ENCODE data around the gene CDC14B.
A peak's percentile ranks its signal among the peaks of the same experiment; 100 is the strongest.
"Not testable (repeated sequence)": the region's sequence is repeated elsewhere in the genome, so short reads cannot be mapped to it uniquely, and the experiment has no call there.

The CDC14B gene

GRCh38 chr9:96621618-96622017, 2.0 kb upstream of the CDC14B start:
- no peak for DNase-seq

DNA sequence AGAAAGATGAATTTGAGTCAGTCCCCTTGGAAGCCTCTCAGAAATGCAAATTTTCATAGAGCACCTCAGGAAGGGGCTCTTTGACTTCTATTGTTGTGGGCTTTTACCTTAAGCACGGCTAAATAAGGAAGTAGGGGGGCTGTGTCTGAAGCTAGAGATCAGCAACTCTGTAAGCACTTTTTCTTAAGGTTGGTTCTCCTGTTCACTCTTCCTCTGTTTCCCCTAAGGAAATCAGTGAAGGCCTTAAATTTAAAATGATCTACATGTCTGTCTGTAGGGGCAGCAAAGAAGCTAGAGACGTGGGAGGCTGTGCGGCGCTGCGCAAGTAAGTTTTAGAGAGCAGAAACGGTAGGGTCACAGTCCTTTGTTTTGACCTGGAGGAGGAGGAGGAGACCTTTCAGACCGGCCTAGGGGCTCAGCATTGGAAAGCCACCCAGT, 1.2 kb upstream of the CDC14B start:
- no peak for DNase-seq

- DNase-seq, result no peak
Measured at GRCh38 chr9:96620181-96620514, 505 bp upstream of the CDC14B start.

- DNase-seq, result no peak
Measured at GRCh38 chr9:96619124-96619465, 548 bp downstream of the CDC14B start.

DNA sequence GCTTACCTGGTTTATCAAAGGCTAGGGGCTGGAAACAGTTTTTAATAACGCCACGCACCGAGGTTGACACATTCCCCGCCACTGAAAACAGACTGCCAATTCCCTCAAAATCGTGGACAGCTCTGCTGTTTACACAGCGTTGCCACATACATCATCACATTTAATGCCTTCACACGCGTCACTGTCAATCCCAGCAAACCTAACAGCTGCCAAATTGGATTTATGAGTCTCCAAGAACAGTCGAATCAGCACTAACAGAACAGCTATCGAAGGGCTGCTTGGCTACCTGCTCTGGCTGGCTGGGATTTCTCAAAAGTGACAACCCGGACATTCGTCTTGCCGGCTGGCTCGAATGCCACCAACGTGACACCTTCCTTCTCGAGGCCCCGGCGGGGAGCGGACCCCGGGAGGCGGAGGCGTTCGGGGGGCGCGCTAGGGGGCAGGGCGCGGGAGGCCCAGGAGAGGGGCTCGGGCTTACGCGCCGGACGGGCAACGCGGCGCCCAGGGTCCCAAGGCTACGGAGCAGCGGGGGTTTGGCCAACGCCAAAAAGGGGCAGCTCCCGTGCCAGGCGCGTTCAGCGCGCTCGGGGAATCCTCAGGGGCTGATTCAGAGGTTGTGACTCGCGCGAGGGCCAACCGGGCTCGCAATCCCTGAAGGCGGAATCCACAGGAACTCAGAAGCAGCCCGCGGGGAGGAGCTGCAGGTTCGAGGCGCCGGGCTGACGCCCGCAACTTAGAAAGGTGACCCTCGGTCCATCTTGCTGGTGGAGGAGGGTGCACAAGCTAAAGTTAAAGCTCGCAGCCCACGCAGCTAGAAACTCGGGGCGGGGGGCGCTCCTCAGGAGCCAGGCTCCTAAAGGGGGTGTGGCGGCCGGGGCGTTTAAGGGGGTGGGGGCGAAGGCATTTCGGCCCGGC, 1.2 kb downstream of the CDC14B start:
- peak; percentile 64 for DNase-seq

DNA sequence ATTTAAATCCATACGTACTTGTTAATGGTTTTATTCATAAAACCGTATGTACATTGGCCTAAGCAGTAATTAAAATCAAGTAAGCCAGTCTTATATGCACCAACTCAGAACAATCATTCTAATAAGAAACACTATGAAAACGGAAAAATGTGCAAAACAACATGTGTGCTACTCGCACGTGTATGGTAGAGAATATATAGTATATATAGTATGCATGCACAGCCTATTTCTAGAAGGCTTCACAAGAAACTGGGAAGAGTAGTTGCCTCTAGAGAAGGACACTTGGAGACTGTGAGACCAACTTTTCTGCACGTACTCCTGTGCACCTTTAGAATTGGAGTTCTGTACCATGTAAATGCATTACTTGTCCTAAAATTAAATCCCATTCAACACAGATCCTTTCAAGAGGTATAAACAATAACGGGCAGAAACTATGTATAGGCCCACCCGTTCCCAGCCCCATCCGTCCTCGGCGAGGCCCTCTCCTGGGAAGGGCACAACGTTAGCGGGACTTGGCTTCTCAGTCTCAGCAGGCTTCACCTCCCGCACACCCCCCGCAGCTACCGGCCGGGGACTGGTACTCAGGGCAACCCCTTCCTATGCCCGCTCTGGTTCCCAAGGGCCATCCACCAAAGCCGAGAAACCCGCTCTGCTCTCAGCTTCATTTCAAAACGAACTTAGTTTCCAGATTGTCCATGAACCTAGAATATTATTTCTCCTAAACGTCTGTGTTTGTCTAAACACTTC, 2.0 kb downstream of the CDC14B start:
- no peak for DNase-seq

- no peak for DNase-seq
Measured at GRCh38 chr9:96616817-96617438, 2.7 kb downstream of the CDC14B start.

DNA sequence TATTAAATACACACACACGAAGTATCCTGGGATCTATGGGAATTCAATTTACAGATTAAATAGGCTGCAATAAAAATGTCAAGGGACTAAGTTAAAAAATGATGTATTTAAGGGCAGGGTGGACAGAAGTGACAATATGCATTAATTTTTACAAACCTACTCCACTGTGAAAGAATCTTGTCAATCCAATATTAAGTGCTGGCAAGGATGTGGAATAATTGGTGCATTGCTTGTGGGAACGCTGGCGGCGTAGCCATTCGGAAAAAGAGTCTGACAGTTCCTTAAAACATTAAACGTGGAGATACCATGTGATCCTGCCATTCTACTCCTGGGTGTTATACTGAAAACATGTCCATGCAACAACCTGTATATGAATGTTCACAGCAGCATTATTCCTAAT, 4.2 kb downstream of the CDC14B start:
- DNase-seq, result no peak

DNA sequence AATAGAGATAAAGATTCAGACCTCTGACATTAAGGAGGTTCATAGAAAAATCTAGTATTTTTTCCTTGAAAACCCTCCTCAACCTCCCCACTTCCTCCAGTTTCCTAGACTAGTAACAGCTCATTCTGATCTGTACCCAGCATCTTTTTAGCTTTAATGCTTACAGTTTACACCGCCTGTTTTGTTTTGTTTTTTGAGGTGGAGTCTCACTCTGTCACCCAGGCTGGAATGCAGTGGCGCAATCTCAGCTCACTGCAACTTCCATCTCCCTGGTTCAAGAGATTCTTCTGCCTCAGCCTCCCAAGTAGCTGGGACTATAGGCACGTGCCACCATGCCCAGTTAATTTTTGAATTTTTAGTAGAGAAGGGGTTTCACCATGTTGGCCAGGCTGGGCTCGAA, 5.0 kb downstream of the CDC14B start:
- DNase-seq, result not testable (repeated sequence)

- no peak for DNase-seq
Measured at GRCh38 chr9:96612966-96613589, 6.6 kb downstream of the CDC14B start.

- no peak for DNase-seq
Measured at GRCh38 chr9:96612105-96612965, 7.3 kb downstream of the CDC14B start.

DNA sequence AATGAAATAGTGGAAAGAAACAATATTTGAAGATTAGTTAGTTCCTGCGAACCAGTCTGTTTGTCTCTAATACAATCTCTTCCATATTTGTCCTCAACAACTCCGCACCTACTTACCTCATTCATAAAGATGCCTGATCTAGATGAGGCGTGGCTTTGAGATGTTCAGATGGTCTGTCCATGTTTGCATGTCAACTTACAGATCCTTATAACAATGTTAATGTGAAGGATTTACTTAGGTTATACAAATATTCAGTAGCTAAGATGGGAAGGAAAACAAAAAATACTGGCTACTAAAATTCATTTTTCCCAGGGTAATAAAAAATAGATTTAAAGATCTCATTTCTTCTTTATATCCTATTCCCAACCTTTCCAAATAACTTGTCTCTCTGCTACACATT, 8.3 kb downstream of the CDC14B start:
- DNase-seq, result no peak

- DNase-seq, result no peak
Measured at GRCh38 chr9:96609732-96610131, 9.9 kb downstream of the CDC14B start.

DNA sequence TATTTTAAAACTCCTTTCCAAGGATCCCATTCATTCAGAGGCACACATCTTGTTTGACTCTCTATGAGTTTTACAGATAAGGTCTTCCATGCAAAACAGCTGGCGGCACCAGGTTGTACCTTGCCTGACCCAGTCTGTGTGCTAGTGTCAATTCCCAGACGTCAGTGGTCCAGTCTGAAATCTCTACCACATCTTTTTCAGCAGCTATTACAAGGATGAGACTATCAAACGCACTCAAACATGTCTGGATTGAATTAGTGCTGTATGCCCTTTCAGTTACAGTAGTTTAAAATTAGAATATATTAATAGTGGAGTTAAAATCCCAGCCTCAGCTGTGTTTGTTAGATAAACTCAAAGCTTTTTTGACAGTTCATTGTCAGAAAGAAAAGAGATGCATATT, 11.7 kb downstream of the CDC14B start:
- no peak for DNase-seq

DNA sequence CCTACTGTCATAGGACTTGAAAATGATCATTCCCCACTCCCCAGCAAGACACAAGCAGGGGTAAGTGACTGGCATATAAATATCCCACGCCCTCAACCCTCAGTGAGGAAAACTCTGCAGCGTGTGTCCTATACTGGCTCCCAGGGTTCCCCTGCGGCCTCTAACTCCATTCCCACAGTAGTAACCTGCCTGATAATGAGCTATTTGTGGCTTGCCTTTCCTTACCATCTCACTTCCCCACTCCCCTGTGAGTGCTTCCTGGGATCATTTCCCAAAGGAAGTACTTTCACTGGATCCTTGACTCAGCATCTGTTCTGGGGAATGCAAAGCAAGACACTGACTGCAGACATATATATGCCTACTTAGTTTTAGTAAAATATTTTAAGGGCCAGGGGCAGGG, 14.3 kb downstream of the CDC14B start:
- DNase-seq, result no peak

DNA sequence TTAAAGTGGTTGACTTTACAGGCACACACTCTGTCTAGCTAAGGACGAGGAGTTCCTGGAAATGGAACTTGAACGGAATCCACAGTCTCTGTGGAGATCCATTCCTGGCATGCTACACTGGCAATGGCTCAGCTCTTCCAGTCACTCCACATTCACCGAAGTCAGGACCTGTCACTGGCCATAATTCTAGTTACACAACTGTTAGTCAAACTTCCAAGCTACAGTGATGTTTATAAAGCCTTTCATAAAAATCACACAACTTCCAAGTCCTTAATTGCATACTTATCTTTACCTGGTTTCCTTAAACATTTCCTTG, 15.7 kb downstream of the CDC14B start:
- no peak for DNase-seq

DNA sequence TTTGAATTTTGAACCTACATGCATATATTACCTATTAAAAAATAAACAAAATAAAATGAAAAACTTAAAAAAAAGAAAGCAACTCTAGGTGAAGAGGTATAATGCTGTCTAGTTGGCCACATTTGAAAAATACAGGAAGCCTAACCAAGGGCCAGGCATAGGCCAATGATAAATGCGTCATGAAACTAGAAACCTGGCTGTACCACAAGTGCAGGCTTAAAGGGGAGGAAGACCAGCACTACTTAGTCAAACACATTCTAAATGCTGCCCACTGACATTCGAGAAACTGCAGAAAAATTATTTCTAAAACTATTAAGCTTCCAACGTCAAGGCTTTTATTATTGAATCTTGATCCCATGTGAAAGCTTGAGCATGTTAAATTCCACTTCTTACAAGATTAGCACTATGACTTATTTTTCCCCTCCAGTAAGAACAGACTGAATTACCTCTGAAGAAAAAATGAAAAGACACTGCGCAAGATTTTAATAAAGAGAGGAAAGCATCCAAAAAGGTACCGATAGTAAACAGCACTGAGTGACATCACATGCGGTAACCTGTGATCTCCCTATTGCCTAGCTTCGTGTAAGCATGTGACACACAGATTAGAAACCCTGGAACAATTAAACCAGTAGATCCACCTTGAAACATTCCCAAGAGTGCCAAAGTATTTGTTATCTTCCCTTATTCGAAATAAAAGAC, 16.2 kb downstream of the CDC14B start:
- no peak for DNase-seq

GRCh38 chr9:96599298-96599697, 20.3 kb downstream of the CDC14B start:
- no peak for DNase-seq

DNA sequence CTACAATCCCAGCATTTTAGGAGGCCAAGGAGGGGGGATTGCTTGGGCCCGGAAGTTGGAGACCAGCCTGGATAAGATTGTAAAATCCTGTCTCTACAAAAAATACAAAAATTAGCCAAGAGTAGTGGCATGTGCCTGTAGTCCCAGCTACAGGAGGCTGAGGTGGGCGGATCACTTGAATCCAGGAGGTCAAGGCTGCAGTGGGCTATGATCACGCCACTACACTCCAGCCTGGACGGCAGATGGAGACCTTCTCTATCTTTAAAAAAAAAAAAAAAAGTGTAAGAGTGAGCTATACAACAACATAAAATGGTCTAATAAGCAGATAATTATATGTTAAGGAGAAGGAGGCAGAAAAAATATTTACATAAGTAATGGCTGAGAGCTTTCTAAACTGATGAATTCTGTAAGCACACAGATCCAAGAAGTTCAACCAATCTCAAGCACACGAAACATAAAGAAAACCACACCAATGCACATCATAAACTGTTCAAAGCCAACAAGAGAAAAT, 23.0 kb downstream of the CDC14B start:
- no peak for DNase-seq

DNA sequence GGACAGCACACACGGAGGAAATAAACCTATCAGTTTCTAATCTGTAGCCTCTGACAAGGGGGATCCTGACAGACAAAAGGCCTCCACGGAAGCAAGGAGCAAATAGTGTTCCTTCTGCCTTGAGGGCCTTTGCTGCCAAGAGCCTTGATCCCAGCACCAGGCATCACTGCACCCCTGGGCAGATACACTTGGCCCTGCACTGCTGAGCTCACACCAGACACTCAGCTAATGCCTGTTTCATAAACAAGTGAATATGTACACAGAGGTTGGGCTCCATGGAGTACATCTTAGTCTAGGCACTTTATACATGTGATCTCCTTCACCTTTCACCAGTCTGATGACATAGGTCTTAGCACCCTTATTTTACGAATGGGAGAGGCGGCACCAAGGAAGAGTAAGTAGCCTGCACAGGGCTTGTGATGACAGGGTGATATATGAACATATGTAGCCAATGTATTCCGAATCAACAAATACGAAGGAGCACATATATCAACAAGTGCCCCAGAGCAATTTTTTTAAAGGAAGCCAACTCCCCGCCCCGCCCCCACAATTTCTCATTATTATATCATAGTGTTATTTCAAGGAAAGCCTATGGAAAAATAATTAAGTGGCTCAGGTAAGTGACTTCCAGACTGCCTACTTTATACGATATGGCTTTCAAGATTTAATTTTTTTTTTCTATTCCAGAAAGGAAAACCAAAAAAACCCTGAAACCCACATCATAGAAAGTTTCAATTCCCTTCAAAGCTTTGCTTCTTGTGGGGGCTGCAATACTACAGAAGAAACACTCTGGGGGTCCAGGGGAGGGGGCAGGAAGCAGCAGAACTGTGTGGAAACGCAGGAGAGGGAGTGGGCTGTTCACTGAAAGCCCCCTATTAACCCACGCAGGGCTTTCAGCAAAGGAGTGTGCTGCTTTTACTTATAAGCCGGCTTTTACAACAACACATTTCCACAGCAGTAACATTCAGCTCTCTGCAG, 32.0 kb downstream of the CDC14B start:
- DNase-seq, result no peak

DNA sequence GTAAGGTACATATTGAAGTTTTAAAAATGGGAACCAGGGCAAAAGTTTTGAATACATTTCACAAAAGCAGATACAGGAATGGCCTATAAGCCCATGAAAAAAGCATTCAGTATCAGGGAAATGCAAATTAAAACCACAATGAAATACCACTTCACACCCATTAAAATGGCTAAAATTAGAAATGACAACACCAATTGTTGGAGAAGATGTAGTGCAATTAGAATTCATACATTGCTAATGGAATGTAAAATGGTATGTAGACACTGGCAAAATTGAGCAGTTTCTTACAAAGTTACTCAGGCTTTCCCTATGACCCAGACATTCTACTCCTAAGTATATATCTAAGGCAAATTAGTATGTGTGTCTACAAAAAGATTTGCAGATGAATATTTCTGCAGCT, 34.2 kb downstream of the CDC14B start:
- DNase-seq, result no peak

Data from activated CD8-positive, alpha-beta memory T cell treated with anti-CD3 and anti-CD28 coated beads for 24 hours (primary cell).